GM13977 (cell line): ENCODE data around the gene EDC3.

Source experiments
- DNase-seq: peaks from one replicate; pipeline ENCODE4 v3.0.0; 2012; ENCODE audit warnings: low spot score
- CTCF ChIP-seq: IDR thresholded peaks from 2 replicates; pipeline ENCODE4 v1.5.1; 2012; ENCODE audit warnings: mild to moderate bottlenecking, control low read depth; ENCODE audit not compliant: insufficient read depth; ENCODE audit errors: extremely low read depth, missing control alignments
- in situ Hi-C: fragments of 300-500 bp; cut with MboI; formaldehyde crosslinking; loops from one replicate; pipeline ENCODE4 v1.12.0; 2022; ENCODE audit warnings: low sequenced_read_pairs, low pct_unique_long_range_greater_than_20kb, mixed read lengths, inconsistent platforms; ENCODE audit not compliant: unreplicated experiment

The EDC3 gene

GRCh38 chr15:74613089-74613952, 82.5 kb downstream of the EDC3 start:
- DNase-seq = no peak
- TF ChIP-seq CTCF = no peak
- in situ Hi-C loops = no loop called here

- TF ChIP-seq CTCF = no peak
- DNase-seq = no peak
- in situ Hi-C loops = no loop called here
These were observed 83.1 kb downstream of the EDC3 start for GRCh38 chr15:74612677-74613076.

GRCh38 chr15:74611834-74612233, 84.0 kb downstream of the EDC3 start:
- in situ Hi-C loops = no loop called here
- DNase-seq = no peak
- TF ChIP-seq CTCF = no peak

- TF ChIP-seq CTCF = no peak
- DNase-seq = no peak
- in situ Hi-C loops = no loop called here
These were observed 84.5 kb downstream of the EDC3 start for GRCh38 chr15:74611341-74611740.

- DNase-seq = no peak
- in situ Hi-C loops = no loop called here
- no peak for TF ChIP-seq CTCF
These were observed 85.4 kb downstream of the EDC3 start for GRCh38 chr15:74610302-74610951.

- in situ Hi-C loops = no loop called here
- no peak for TF ChIP-seq CTCF
These were observed 85.9 kb downstream of the EDC3 start for GRCh38 chr15:74609938-74610301.

More at GRCh38 chr15:74609938-74610301, 85.9 kb downstream of the EDC3 start:
- DNase-seq = no peak
